K562 (cell line): ENCODE measurements around the gene SFXN5.

Source experiments
- MXI1 ChIP-seq: IDR thresholded peaks from 2 replicates; pipeline ENCODE4 v1.6.1; 2011; ENCODE audit warnings: low read depth, mild to moderate bottlenecking, improper control_type of control experiment, low read length
- POLR2A ChIP-seq: fragments of 450-650 bp; conservative IDR thresholded peaks from 2 replicates; pipeline ENCODE4 v1.6.1; 2016
- POLR2AphosphoS2 ChIP-seq: IDR thresholded peaks from 2 replicates; pipeline ENCODE4 v1.6.1; 2012; ENCODE audit warnings: low read length, improper control_type of control experiment

DNA sequence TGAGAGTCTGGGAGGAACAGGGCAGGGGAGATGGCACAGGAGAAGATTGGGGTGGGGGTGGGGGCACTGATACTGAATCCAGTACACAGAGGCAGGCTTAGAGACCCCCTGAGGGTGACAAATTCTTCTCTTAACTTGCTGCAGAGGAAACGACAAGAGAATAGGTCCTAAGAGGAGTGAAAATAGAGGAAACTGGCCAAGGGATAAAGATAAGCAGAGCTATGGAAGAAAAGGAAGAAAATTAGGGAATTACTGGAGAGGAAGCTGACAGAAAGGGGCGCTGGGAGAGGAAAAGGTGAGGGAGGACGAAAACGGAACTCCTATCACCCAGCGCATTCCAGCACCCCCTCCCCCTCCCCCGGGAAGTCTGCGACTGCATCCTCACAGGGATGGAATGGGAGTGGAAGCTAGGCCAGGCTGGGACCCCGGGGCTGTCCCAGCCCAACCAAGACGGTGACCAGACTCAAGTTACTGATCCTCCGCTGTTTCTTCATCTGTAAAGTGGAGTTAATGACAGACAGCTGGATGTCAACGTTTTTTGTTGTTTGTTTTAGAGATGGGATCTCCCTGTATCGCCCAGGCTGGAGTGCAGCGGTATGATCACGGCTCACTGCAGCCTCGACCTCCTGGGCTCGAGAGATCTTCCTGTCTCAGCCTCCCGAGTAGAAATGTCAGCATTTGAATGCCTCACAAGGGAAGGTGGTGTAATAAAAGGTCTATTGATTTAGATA is 156.8 kb downstream of the SFXN5 start:
- TF ChIP-seq MXI1 (no peak), POLR2A (no peak), POLR2AphosphoS2 (no peak)
